HG03469 (cell line): ENCODE measurements around the gene SERPIND1.
"Not testable (repeated sequence)": the region's sequence is repeated elsewhere in the genome, so short reads cannot be mapped to it uniquely, and the experiment has no call there.

Source experiments
- ATAC-seq: cut with Tn5 transposase; IDR thresholded peaks from one replicate; pipeline ENCODE4 v1.9.1; 2021; ENCODE audit warnings: mild to moderate bottlenecking, moderate library complexity, moderate number of reproducible peaks; ENCODE audit not compliant: unreplicated experiment

Gene SERPIND1

GRCh38 chr22:20773793-20774212, at the start of gene SERPIND1:
SERPIND1 (plus strand) TSS chr22:20774113; CDS start chr22:20779313, 5,200 bp downstream.
- ATAC-seq = no peak

GRCh38 chr22:20724676-20725454, 49.0 kb upstream of the SERPIND1 start:
- ATAC-seq = no peak

- ATAC-seq = no peak
Observed at GRCh38 chr22:20725987-20726558, 47.8 kb upstream of the SERPIND1 start.

- ATAC-seq = no peak
Observed at GRCh38 chr22:20727118-20728015, 46.5 kb upstream of the SERPIND1 start.

- no peak for ATAC-seq
Observed at GRCh38 chr22:20728523-20729190, 45.3 kb upstream of the SERPIND1 start.

GRCh38 chr22:20729194-20729593, 44.7 kb upstream of the SERPIND1 start:
- no peak for ATAC-seq

- not testable (repeated sequence) for ATAC-seq
Observed at GRCh38 chr22:20732431-20732830, 41.5 kb upstream of the SERPIND1 start.

GRCh38 chr22:20735356-20736162, 38.4 kb upstream of the SERPIND1 start:
- not testable (repeated sequence) for ATAC-seq

- ATAC-seq = not testable (repeated sequence)
Observed at GRCh38 chr22:20736891-20737290, 37.0 kb upstream of the SERPIND1 start.

- no peak for ATAC-seq
Observed at GRCh38 chr22:20738394-20739089, 35.4 kb upstream of the SERPIND1 start.

- ATAC-seq = no peak
Observed at GRCh38 chr22:20740222-20740951, 33.5 kb upstream of the SERPIND1 start.

- no peak for ATAC-seq
Observed at GRCh38 chr22:20741008-20741633, 32.8 kb upstream of the SERPIND1 start.

GRCh38 chr22:20741634-20742581, 32.0 kb upstream of the SERPIND1 start:
- no peak for ATAC-seq

GRCh38 chr22:20742764-20743163, 31.1 kb upstream of the SERPIND1 start:
- no peak for ATAC-seq

- ATAC-seq = no peak
Observed at GRCh38 chr22:20744456-20744855, 29.5 kb upstream of the SERPIND1 start.

GRCh38 chr22:20745119-20745518, 28.8 kb upstream of the SERPIND1 start:
- no peak for ATAC-seq
